Non-pigmented ciliary epithelial cell (primary cell): ENCODE data around the gene TSBP1.
"Not testable (repeated sequence)": the region's sequence is repeated elsewhere in the genome, so short reads cannot be mapped to it uniquely, and the experiment has no call there.

Source experiments
- DNase-seq: peaks from one replicate; pipeline ENCODE4 v3.0.0-alpha.2; 2010; ENCODE audit warnings: low read depth

The TSBP1 gene

DNA sequence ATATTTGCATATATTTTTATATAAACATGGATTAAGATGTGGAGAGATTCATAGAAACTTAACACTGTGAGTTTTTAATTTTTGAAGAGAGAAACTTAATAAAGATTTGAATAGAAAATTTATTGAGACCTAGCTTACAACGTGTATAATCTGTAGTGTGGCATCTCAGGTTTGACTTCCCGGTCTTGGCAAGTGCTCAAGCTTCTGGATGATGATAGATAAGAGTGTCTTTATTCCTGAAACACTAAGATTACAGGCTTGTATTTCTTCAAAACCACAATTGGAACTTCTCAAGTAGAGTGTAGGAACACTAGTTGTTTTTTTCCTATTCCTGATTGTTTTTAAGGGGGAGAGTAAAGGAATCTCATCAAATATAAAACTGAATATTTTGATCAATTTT is 83.3 kb downstream of the TSBP1 start:
- DNase-seq = no peak

DNA sequence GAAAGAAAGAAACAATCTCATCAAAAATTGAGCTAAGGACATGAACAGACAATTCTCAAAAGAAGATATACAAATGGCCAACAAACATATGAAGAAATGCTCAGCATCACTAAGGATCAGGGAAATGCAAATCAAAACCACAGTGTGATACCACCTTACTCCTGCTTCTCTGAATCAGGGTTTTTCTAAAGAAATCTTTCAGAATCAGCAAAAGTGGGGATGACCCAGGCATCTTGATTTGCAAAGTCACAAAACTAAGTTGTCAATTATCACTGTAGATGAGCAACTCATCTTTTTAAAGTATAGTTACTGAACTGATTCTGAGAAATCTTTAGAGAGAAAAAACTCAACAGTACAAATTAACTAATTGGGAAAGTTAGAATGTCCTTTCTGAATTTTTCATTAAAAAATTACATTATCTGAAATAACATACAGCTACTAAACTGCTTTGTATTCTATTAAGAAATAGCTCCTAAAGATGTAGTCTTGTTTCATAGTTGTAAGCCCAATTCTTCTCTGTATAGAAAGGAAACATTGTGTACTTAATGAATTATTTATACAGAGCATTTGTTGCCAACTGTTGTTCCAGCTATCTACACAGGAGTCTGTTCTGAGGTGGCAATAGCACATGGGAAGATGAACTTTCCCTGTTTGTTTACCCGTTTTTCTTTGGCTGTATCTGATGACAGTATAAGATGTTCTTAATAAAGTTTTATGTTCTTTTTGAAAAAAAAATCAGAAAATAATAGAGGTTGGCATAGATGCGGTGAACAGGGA is 97.7 kb downstream of the TSBP1 start:
- DNase-seq = not testable (repeated sequence)

DNA sequence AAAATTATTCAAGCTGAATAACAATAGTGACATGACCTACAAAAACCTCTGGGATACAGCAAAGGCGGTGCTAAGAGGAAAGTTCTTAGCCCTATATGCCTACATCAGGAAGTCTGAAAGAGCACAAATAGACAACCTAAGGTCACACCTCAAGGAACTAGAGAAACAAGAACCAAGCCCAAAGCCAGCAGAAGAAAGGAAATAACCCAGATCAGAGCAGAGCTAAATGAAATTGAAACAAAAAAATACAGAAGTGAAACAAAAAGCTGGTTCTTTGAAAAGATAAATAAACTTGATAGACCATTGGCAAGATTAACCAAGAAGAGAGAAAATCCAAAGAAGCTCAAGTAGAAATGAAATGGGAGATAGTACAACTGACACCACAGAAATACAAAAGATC is 100.3 kb downstream of the TSBP1 start:
- no peak for DNase-seq

DNA sequence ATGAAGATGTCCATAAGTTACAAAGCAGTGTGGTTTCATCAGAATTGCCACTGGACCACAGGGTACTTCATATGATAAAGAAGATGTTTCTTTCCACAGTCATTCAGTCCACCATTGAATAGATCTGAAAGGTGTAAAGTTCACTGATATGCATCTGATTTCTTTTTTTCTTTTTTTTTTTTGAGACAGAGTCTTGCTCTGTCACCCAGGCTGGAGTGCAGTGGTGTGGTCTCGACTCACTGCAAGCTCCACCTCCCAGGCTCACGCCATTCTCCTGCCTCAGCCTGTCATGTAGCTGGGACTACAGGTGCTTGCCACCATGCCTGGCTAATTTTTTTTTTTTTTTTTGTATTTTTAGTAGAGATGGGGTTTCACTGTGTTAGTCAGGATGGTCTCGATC is 103.2 kb downstream of the TSBP1 start:
- not testable (repeated sequence) for DNase-seq

DNA sequence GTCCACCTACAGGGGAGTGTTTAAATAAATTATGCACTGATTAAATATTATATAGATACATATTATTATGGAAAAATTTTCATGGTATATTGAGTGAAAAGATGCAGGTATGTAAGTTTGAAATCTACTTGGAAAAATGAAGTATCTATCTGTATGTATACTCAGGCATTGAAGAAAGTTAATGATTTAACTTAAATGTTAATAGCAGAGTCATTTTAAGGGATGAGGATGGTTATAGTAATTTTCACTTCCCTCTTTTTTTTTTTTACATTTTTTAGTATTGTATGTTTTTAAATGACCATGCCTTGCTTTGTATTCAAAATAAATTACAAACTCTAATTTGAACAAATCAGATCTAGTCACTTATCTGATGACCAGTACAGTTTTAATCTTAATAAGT is 104.7 kb downstream of the TSBP1 start:
- DNase-seq = no peak

DNA sequence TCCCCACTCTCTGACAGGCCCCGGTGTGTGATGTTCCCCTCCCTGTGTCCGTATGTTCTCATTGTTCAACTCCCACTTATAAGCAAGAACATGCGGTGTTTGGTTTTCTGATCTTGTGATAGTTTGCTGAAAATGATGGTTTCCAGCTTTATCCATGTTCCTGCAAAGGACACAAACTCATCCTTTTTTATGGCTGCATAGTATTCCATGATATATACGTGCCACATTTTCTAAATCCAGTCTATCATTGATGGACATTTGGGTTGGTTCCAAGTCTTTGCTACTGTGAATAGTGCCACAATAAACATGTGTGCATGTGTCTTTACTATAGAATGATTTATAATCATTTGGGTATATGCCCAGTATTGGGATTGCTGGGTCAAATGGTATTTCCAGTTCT is 114.4 kb downstream of the TSBP1 start:
- not testable (repeated sequence) for DNase-seq

DNA sequence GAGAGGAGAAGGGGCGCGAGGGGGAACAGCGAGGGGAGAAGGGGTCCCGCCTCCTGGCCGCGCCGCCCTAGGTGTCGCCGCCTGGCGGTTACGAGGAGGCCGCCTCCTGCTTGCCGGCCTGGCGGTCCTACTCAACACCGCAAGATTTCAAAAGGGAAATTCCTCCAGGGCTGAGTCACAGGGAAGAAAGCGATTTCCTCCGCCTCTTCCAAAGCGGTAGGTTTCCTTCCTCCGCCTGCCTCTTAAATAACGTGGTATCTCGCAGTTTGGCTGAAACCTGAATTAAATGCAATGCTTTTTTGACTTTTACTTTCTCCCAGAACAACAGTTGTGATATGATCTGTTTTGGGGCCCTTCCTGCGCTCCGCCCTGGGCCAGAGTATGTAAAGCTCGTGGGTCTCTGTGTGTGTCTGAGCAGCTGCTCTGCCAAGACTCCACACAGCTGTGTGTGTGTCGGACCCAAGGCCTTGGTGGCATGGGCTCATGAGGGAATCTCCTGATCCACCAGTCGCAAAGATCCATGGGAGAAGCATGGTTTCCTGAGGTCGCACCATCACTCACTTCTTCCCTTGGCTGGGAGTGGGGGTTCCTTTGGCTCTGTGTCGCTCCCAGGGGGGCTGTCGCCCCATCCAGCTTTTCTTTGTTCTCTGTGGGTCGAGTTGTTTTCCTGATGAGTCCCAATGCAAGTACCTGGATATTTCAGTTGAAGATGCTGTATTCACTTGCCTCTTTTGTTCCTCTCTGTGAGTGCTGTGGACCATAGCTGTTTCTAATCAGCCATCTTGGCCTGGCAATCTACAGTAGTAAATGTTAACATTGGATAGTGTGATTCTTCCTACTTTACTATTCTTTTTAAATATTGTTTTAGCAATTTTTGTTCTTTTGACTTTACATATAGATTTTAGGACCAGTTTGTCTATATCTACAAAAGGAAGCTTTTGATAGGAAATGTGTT is 116.2 kb downstream of the TSBP1 start:
- DNase-seq = peak; percentile 85

DNA sequence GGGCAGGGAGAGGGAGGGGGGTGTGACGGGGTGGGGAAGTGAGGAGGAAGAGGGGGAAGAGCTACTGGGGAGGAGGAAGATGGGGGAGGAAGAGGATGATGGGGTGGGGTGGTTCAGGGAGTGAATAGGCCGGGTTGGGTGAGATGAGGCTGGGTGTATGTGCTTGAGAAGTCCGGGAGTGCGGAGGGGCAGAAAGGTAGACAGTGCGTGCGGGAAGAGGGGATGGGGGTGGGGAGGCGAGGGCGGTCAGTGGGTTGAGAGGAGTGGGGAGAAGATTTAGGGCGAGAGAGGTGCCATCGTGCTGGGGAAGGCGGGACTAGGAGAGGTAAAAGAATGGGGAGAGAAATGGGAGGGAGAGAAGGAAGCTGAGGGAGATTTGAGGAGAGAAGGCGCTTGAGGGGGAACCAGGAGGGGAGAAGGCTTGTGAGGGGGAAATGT is 116.9 kb downstream of the TSBP1 start:
- no peak for DNase-seq

DNA sequence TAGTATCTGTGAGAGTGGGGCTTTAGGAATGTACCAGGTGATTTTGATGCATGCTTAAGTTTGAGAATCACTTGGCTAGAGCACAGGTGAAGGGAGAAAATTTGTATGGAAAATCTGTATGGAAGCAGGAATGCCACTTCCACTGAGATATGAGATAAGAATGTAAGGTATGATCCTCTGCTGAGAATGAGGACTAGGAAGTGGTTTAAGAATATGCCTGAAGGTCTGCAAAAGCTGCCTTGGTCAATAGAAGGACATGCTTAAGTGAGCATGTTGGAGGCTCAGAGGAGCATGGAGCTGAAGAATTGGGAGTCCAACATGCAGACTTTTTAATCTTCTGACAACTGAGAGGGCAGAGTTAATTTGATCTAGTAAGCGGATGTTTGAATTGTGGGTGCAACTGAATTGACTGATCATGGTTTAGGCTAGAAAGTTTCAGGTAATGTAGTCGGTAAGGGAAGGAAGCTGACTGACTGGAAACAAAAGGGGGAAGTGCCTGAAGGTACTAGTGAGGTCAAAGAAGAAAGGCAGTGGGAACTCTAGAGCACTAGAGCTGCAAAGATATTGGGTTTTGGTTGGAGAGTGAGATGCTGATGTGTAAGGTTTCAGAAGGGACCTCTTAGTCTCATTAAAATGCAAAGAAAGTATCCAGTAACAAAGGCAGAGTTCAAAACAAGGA is 119.2 kb downstream of the TSBP1 start:
- DNase-seq = no peak

DNA sequence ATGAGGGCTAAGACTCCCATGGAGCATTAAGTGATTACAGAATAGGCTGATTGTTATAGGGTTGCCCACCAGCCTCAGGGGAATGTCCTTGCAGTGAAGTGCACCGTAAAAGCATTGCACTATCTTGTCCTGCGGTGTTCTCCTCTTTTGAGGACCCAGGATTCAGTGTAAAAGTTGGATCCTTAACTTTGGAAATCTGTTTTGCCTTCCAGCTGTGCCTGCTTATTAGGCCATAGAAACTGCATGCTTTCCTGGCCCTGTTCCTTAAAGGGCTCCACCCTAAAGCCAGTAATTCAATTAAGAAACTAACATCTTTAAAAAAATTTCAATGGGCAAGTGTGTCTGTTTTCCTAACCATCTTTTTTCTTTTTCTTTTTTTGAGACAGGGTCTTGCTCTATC is 122.4 kb downstream of the TSBP1 start:
- no peak for DNase-seq

DNA sequence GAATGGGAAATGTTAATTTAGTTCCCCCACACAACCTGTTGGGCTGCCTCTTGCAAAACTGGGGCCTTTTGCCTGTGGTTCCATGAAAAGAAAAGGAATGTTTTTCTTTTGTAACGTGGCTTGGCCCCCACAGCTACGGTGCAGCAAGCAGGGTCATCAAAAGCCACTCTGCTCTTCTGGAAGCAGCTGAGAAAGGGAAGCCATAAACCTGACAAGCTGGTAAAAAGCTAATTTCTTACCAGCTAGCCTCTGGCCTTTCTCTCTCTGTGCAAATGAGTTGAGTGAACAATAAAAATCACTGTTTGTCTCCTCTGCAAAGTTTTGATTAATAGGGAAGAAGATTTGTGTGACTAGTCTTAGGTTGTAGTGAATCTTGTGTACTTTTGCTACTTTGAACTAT is 124.3 kb downstream of the TSBP1 start:
- no peak for DNase-seq

DNA sequence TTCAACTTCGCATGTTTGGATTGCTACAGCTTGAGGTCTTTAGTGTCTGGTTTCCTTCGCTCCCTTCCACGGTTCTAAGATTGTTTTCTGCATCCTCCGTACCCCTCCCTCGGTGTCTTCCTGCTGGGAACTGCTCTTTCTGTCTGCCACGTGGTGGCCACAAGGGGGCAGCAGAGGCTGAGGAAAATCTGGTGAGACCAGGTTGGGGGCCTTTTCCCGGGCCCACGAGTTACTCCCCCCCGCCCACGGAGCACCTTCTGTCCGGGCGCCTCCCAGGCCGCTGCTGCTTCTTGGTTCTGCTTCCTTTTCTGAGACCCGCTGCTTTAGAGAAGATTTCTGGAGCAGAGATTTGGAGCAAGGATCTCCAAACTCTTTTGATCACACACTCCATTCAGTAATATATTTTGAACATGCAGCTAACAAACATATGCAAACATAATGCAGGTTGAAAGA is 126.7 kb downstream of the TSBP1 start:
- no peak for DNase-seq

DNA sequence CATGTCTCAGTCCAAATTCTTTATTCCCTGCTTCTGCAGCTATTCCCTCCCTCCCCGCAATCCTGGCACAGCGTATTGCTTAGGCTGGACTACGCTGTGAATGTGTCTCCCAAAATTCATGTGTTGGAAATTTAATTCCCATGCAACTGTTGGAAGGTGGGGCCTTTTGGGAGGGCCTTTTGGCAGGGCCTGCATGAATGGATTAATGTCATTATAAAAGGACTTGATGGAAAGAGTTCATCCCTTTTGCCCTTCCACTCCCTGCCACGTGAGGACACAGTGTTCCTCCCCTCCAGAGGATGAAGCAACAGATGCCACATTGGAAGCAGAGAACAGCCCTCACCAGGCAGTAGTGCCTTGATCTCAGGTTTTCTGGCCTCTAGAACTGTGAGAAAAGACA is 127.4 kb downstream of the TSBP1 start:
- DNase-seq = no peak
